ENCODE data around the gene TFB1M. TPM values are rescaled to one million over a fixed set of nuclear protein-coding genes. Genes with fewer than 3 reads are reported as not detected.
A peak's percentile ranks its signal among the peaks of the same experiment; 100 is the strongest.

TFB1M gene
- total and polyA plus RNA-seq, 9 of the 15 experiments (the other 6 are each of a cell fraction or from before 2014, with no cell fraction given), result 34.6 to 145 (median 40.4) TPM

- TF ChIP-seq, protein P1, sequence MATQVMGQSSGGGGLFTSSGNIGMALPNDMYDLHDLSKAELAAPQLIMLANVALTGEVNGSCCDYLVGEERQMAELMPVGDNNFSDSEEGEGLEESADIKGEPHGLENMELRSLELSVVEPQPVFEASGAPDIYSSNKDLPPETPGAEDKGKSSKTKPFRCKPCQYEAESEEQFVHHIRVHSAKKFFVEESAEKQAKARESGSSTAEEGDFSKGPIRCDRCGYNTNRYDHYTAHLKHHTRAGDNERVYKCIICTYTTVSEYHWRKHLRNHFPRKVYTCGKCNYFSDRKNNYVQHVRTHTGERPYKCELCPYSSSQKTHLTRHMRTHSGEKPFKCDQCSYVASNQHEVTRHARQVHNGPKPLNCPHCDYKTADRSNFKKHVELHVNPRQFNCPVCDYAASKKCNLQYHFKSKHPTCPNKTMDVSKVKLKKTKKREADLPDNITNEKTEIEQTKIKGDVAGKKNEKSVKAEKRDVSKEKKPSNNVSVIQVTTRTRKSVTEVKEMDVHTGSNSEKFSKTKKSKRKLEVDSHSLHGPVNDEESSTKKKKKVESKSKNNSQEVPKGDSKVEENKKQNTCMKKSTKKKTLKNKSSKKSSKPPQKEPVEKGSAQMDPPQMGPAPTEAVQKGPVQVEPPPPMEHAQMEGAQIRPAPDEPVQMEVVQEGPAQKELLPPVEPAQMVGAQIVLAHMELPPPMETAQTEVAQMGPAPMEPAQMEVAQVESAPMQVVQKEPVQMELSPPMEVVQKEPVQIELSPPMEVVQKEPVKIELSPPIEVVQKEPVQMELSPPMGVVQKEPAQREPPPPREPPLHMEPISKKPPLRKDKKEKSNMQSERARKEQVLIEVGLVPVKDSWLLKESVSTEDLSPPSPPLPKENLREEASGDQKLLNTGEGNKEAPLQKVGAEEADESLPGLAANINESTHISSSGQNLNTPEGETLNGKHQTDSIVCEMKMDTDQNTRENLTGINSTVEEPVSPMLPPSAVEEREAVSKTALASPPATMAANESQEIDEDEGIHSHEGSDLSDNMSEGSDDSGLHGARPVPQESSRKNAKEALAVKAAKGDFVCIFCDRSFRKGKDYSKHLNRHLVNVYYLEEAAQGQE (IDR thresholded peaks at IDR 0.05; ENCODE audit: borderline replicate concordance), result peak; percentile 80
- TF ChIP-seq, protein P1 (CRISPR knock-in tag; IDR thresholded peaks at IDR 0.05; ENCODE audit: low read depth), result 0 out of 2 replicates have a peak, but pooled peaks have one; percentile 54
- TF ChIP-seq, protein P2, sequence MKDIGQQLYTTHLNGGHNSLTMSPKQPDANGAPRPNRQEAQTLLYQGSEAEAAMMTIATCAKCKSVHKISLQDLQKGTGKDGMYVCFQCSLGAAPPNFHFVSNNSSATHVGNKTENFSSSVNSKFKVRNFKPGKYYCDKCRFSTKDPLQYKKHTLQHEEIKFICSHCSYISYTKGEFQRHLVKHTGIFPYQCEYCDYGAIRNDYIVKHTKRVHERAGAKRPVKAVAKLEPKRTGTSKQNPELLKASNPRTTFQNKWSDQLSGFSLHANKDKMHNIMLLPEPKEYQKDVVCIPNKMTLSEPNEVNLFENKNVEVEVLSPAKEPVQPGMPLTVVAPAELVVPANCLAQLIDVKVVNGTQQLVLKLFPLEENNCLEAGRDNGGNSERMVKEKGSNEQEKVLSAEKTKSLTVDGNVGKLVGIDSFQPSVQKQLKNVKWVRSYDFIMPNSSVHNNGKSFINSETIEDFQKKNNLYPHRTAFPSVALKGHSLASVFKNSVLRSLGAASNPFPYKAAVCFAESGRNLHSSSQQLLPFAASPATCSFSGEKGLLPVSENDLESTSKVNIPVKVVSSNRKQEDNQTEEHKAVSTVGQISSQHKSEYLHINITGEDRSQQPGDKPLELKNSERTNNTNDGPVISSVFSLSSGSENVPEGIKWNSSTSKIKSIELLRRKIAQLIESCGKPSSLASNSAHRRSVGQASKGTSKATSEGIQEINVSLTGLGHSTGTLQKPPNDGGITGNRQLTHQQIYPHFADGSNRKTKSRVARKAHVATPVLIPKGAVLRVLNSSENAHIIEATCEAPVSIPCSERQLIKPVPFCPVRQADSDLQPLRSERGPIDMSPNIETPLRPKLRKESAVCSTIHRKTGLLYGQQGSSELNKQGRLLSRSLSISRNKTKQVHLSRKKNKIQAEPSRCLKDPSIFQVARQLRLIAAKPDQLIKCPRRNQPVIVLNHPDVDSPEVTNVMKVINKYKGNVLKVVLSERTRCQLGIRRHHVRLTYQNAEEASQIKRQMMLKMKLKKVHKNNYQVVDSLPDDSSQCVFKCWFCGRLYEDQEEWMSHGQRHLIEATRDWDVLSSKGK (CRISPR knock-in tag; IDR thresholded peaks at IDR 0.05), result no peak
- no peak for TF ChIP-seq PURB (CRISPR knock-in tag; IDR thresholded peaks at IDR 0.05; ENCODE audit: low read depth)
- TF ChIP-seq SRSF3 (IDR thresholded peaks at IDR 0.05; ENCODE audit: insufficient read depth, low read length), result no peak
- TF ChIP-seq ZFP36 (IDR thresholded peaks at IDR 0.05; ENCODE audit: low read depth, low read length, partially characterized antibody), result peak; percentile 11
- no peak for TF ChIP-seq GABPB2 (CRISPR knock-in tag; conservative IDR thresholded peaks at IDR 0.05)
- peak; percentile 54 for TF ChIP-seq NFYB (IDR thresholded peaks at IDR 0.05; ENCODE audit: extremely low read depth, insufficient read length)
- TF ChIP-seq CXXC5 (CRISPR knock-in tag; IDR thresholded peaks at IDR 0.05), result peak; percentile 54
- TF ChIP-seq ZFPM2 (CRISPR knock-in tag; IDR thresholded peaks at IDR 0.05), result no peak
- TF ChIP-seq DACH1 (IDR thresholded peaks at IDR 0.05; ENCODE audit: partially characterized antibody), result no peak
- TF ChIP-seq NR4A1 (CRISPR knock-in tag; IDR thresholded peaks at IDR 0.05), result no peak
- TF ChIP-seq NR4A1 (tag; IDR thresholded peaks at IDR 0.05), result no peak
- TF ChIP-seq HDAC2 (IDR thresholded peaks at IDR 0.05), result 0 out of 2 replicates have a peak, but pooled peaks have one; percentile 59
- TF ChIP-seq RBM22 (IDR thresholded peaks at IDR 0.05; ENCODE audit: low read depth, low read length, poor library complexity, severe bottlenecking), result no peak
- no peak for TF ChIP-seq ZNF12 (CRISPR knock-in tag; IDR thresholded peaks at IDR 0.05)
- no peak for TF ChIP-seq TGIF2 (CRISPR knock-in tag; IDR thresholded peaks at IDR 0.05)
- peak; percentile 93 for TF ChIP-seq TAF1 (IDR thresholded peaks at IDR 0.05; ENCODE audit: control insufficient read depth, extremely low read depth, insufficient read depth, low read length, severe bottlenecking)
These were observed at the start of gene TFB1M (continued) for GRCh38 chr6:155314092-155314772.
